GM19043 (cell line): ENCODE data around the gene AVPR2.

Experiments
- ATAC-seq: cut with Tn5 transposase; IDR thresholded peaks from one replicate; pipeline ENCODE4 v1.9.1; 2021; ENCODE audit warnings: low read depth; ENCODE audit not compliant: unreplicated experiment

AVPR2 gene

GRCh38 chrX:153903991-153904957 lies at the start of gene AVPR2:
TSS of gene AVPR2 (plus strand) at chrX:153904673. CDS start at chrX:153905146, 473 bp downstream.
- ATAC-seq, result no peak

DNA sequence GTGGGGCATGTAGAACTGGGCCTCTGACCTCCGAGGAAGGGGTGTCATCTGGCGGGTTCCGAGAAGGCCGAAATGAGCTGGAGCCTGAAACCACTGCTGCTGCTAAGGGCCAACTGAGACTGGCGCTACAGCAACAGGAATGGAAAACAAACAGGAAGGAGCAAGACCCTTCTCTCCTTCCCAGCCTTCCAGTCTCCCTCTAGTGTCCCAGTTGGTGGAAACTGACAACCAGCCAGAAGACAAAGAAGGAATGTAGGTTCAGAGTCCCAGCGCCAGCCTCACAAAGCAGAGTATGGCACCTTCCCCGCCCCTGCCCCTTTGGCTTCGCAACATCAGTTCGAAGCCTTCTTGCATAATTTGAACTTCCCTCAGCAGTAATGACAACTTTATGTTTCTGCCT lies 49.8 kb upstream of the AVPR2 start:
- no peak for ATAC-seq

DNA sequence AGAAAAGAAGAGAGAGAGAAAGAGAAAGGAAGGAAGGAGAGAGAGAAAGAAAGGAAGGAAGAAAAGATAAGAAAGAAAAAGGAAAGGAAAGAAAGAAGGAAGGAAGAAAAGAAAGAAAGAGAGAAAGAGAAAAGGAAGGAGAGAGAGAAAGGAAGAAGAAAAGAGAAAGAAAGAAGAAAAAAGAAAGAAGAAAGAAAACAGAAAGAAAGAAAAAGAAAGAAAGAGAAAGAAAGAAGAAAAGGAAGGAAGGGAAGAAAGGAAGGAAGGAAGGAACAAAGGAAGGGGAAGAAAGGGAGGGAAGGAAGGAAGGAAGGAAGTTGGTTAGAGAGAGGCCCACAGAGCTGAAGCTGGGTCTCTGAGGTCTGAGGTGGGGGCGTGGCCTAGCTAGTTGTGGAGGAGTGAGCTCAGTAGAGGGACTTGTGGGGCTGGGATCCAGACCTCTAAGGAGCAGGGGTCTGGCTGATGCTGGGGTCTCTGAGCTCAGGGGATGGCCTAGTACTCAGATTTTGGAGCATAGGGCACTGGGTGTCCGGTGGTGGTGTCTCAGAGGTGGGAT lies 47.0 kb upstream of the AVPR2 start:
- no peak for ATAC-seq

DNA sequence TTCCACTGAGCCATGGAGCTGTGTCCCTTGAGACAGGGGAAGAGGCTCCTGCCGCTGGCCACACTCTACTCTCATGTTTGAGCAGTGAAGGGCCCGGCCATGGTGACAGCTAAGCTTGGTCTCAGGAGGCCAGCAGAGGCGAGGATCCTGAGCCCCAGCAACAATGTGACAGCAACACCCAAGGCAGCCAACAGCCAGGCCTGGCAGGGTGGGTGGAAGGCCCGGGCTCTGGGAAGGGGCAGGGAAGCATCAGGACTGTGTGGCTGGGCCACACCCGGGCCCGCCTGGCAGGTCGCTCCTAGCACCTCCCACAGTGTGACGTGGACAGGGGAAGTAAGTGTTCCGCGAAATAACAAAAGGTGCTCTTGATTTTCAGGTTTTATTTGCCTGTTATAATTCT lies 43.3 kb upstream of the AVPR2 start:
- ATAC-seq, result no peak

DNA sequence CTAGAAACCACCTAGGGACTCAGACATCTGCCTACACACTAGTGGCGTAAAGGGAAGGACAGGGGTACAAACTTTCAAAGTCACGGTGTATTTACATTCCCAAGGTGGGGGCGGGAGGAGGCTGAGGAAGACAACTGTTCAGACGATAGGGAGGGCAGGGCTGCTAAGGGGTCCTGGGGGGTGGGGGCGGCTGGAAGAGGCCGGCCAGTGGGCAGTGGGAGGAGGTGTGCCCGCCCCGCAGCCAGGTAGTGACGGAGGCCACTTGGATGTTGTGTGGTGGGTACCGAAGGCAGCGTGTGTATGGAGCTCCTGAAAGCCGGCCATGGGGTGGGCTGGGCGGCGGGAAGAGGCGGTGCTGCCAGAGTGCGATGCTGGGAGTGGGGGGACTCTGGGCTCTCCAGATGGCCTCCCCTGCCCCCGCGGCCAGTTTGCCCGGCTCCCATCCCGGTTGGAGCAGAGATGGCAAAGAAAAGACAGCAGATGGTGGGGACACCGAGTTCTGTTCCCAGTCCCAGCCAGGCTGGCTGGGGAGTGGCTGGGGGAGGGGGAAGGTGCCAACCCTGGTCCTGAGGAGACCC lies 42.7 kb upstream of the AVPR2 start:
- ATAC-seq, result no peak

GRCh38 chrX:153862369-153863250 lies 41.9 kb upstream of the AVPR2 start:
- ATAC-seq, result no peak

DNA sequence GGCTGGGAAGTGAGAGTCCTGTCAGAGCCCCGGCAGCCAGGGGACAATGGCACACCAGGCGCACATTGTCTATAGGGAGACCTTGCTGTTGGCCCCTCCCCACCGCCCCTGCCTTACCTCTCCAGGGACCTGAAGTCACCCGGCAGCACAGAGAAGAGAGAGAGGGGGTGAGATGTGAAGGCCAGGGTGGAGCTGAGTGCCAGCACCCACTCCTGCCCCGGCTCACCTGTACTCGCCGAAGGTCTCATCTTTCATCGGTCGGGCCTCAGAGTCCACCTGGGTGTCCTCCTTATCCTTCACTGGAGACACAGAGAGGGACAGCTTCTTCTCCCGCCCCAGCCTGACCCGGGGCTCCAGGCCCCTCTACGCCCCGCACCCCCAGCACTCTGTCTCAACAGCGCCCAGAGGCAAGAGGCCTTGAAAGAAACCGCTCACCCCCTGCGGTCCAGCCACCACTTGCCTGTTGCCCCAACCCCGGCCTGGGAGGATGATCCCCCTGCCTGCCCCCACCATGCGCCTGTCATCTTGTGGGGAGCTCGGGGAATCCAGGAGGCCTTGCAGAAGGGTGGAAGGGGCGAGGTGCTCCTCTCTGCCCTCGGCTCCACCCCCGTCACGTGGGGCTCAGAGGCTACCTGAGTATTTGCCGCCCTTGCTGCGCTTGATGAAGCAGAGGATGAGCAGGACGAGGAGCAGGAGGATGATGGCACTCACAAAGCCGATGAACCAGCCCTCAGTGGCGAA lies 41.1 kb upstream of the AVPR2 start:
- ATAC-seq, result no peak

- no peak for ATAC-seq
Measured at GRCh38 chrX:153864101-153864500, 40.4 kb upstream of the AVPR2 start.

- no peak for ATAC-seq
Measured at GRCh38 chrX:153864561-153865320, 39.7 kb upstream of the AVPR2 start.

DNA sequence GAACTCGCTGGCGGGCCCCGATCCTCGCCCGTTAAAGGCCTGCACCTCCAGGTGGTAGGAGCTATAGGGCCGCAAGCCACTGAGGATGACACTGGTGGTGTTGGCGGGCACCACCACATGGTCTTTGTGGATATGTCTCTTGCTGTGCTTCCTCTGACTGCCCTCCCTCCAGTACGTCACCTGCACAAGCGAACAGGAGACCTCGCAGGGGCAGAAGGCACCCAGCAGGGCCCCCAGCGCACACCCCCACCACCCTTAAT lies 39.2 kb upstream of the AVPR2 start:
- no peak for ATAC-seq

DNA sequence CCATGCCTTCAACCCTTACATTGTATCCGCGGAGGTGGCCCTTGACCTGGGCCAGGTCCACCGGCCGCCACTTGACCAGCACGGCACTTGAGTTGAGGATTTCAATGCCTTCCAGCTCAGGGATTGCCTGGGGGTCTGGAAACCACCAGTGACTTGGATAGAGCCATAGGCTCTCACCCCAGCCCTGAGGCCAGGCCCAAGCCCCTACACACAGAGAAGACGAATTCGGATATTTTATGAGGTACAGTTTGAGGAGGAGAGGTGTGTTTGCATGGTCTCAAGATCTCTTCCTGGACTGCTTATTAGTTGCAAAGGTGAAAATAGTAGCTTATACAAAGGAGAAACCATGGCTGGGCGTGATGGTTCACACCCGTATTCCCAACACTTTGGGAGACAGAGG lies 38.8 kb upstream of the AVPR2 start:
- ATAC-seq, result no peak

GRCh38 chrX:153866302-153867019 lies 38.0 kb upstream of the AVPR2 start:
- no peak for ATAC-seq

DNA sequence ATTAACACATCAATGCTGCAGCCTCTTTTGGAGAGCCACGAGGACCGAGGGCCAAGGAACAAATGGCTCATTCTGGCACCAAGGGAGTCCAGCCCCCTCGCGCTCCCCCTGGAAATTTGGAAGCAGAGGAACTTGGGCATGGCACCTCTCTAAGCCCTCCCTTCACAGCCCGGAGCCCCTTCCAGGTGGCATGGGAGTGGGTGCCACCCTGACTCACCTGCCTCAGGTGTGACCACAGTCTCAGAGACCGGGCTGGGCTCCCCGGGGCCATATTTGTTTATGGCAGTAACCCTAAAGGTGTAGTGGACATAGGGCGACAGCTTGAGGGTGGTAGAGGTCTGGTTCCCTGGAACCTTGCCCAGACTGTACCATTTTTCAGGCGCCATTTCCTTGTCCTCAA lies 37.3 kb upstream of the AVPR2 start:
- ATAC-seq, result no peak

- no peak for ATAC-seq
Measured at GRCh38 chrX:153867671-153868070, 36.8 kb upstream of the AVPR2 start.

GRCh38 chrX:153868576-153869472 lies 35.6 kb upstream of the AVPR2 start:
- ATAC-seq, result no peak

DNA sequence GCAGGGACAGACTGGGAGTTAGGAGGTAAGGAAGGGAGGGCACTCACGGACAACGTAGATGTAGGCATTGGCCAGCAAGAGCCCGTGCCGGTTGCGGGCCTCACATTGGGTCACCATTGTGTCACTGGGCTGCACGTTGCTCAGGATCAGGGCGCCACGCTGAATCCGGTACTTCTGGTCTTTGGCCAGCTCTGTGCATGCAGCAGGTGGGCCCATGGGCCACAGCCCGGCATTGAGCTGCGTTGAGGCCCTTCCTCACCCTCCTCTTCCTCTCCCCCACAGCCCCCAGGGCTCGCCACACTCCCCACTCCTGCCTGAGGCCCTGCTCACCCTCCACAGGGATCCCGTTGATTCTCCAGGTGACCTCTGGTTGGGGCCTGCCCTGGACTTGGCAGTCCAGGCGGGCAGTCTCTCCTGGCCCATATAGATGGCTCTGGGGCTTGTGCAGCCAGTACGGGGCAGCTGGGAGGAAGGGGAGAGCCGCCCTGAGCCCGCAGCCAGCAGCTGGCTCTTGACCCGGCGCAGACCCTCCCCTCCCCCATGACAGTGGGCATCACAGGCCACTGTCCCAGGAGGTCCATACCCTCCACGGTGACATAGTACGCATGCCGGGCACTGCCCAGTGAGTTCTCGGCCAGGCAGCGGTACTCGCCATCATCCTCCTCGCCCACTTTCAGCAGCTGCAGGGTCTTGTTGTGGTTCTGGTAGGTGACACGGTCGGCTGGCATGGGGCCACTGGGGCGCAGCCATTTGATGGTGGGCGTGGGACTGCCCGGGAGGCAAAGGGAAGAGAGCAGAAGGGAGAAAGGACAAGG lies 34.8 kb upstream of the AVPR2 start:
- ATAC-seq, result no peak

DNA sequence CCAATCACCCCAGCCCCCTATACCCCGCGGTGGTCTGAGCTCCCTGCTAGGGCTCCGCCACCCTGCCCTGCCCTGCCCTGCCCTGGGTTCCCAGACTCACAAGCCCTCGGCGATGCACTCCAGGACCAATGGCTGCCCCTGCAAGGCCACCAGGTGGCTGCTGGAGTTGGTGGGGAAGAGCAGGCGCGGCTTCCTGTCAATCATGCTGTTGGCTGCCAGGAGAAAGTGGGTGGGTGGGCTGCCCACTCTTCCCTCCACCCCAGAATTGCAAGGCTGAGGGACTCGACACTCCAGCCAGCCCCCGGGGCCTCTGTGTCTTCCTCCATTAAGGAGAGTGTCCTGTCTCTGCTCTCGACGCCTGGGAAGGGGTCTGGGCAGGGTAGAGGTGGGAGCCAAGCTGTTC lies 34.2 kb upstream of the AVPR2 start:
- ATAC-seq, result no peak
